ENCODE results near the gene IL22RA1.

- TF ChIP-seq HCFC1 (IDR thresholded peaks at IDR 0.05; ENCODE audit: low read length) (no peak), ZNF274 (IDR thresholded peaks at IDR 0.05; ENCODE audit: insufficient read depth, insufficient read length) (no peak), CTCF (IDR thresholded peaks at IDR 0.05 in 2 of 3, conservative IDR thresholded peaks at IDR 0.05 in 1 of 3; ENCODE audit: control insufficient read depth in 2 of 3, extremely low read depth in 1 of 3, insufficient read depth in 1 of 3, low read depth in 3 of 3, low read length in 3 of 3) (no peak), MTA3 (IDR thresholded peaks at IDR 0.05; ENCODE audit: borderline replicate concordance, low read length) (no peak), CHD4 (IDR thresholded peaks at IDR 0.05) (no peak), NR2C2 (IDR thresholded peaks at IDR 0.05; ENCODE audit: borderline replicate concordance, control insufficient read depth, insufficient read length, low read depth) (no peak), NFYB (IDR thresholded peaks at IDR 0.05; ENCODE audit: insufficient read depth, low read depth, low read length) (no peak), BCL11A (IDR thresholded peaks at IDR 0.05; ENCODE audit: low read depth, low read length) (no peak), SPI1 (IDR thresholded peaks at IDR 0.05; ENCODE audit: borderline replicate concordance, insufficient read depth, low read depth, low read length) (no peak), POLR2AphosphoS5 (IDR thresholded peaks at IDR 0.05; ENCODE audit: low read length) (no peak), CBX3 (IDR thresholded peaks at IDR 0.05; ENCODE audit: borderline replicate concordance, low read depth) (no peak), RAD21 (IDR thresholded peaks at IDR 0.05; ENCODE audit: insufficient read depth, low read depth, low read length) (no peak), POLR2A (IDR thresholded peaks at IDR 0.05; ENCODE audit: low read depth, low read length) (no peak)
These were observed 18.3 kb upstream of the IL22RA1 start for GRCh38 chr1:24161270-24161669.
